PFSK-1 (cell line): ENCODE results near the gene FBN2.

ENCODE experiments used
- POLR2AphosphoS5 ChIP-seq: IDR thresholded peaks from 2 replicates; pipeline ENCODE4 v1.6.1; 2012; ENCODE audit warnings: low read depth, mild to moderate bottlenecking, control low read depth, low read length, moderate library complexity
- TAF1 ChIP-seq: IDR thresholded peaks from 2 replicates; pipeline ENCODE4 v1.6.1; 2012; ENCODE audit warnings: low read length, control low read depth, borderline replicate concordance; ENCODE audit not compliant: insufficient read depth

GRCh38 chr5:128384068-128384467 lies 154.0 kb downstream of the FBN2 start:
- TF ChIP-seq TAF1 (no peak), POLR2AphosphoS5 (no peak)
